Measurements from ENCODE around the gene MB. TPM values are rescaled to one million over a fixed set of nuclear protein-coding genes. Genes with fewer than 3 reads are reported as not detected.

MB gene
- total RNA-seq, 1 experiment from 2014 or later, result 1.5 TPM

DNA sequence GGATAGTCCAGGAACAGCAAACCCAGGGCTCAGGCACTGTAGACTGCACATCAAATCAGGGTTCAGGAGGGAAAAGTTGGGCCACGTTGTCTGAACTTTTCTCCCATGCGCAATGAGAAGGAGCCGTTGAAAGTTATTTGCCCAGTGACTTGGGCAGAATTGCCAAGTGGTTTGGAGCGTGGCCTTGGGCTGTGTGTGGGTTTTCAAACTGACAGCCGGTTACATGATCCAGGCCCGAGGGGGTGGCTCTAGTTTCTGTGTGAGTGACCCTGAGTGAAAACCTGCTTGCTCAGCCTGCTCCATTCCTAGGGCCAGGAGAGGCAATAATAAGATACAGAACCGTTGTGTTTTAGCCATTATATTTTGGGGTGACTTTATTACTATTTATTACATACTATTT is 20.3 kb downstream of the MB start:
- DNase-seq (ENCODE audit: low read depth, low spot score) (no peak), ATAC-seq (no peak)
- Histone ChIP-seq H3K27ac (ENCODE audit: low read depth, low read length) (no peak overlapping the region), H3K9me2 (ENCODE audit: insufficient read depth) (no peaks in the 10 kb centered on the region), H3K4me1 (ENCODE audit: control insufficient read depth in 1 of 2, insufficient read depth in 2 of 2, low read length in 2 of 2) (no peaks in the 10 kb centered on the region), H3K9me3 (ENCODE audit: control insufficient read depth in 1 of 2, insufficient read depth in 1 of 2, low read depth in 1 of 2, low read length in 2 of 2) (no peaks in the 10 kb centered on the region), H3K79me2 (ENCODE audit: insufficient read depth, low read length) (no peaks in the 10 kb centered on the region), H2AFZ (ENCODE audit: low read depth, low read length, poor library complexity, severe bottlenecking) (no peak overlapping the region), H3K4me2 (ENCODE audit: low read length) (no peak overlapping the region), H3K27me3 (ENCODE audit: insufficient read depth, low read length) (no peaks in the 10 kb centered on the region), H3K4me3 (replicated peaks in 1 of 2; ENCODE audit: low read depth in 1 of 2, low read length in 2 of 2) (no peak overlapping the region), H4K20me1 (ENCODE audit: insufficient read depth) (no peaks in the 10 kb centered on the region), H3K9ac (ENCODE audit: low read length) (no peak overlapping the region), H3K36me3 (ENCODE audit: control insufficient read depth in 1 of 2, insufficient read depth in 2 of 2, low read length in 2 of 2) (no peaks in the 10 kb centered on the region)
- POLR2A ChIA-PET, result interaction anchor here (0.7 kb wide), 1 partner anchor 718 kb away, joined by 3 read pairs; no protein-coding TSS in a partner anchor
- RAD21 ChIA-PET (ENCODE audit: low non-redundant PET in 1 of 2, low total read pairs in 2 of 2, uncharacterized antibody in 2 of 2, unreplicated experiment in 2 of 2), result no interaction called here
- intact Hi-C loops (cut with micrococcal nuclease), result no loop called here
- CTCF ChIA-PET, result no interaction called here
- BruUV-seq (replicated peaks), result no TSS peak
- TF ChIP-seq CBX3 (IDR thresholded peaks at IDR 0.05; ENCODE audit: low read depth) (no peak), SP1 (IDR thresholded peaks at IDR 0.05; ENCODE audit: low read depth) (no peak), EZH2 (IDR thresholded peaks at IDR 0.05) (no peak), YY1 (IDR thresholded peaks at IDR 0.05; ENCODE audit: extremely low read depth, insufficient replicate concordance, low read depth, low read length) (no peak), SIN3A (IDR thresholded peaks at IDR 0.05; ENCODE audit: low read depth) (no peak), EGR1 (IDR thresholded peaks at IDR 0.05; ENCODE audit: low read depth) (no peak), ZNF274 (IDR thresholded peaks at IDR 0.05; ENCODE audit: low read depth, low read length) (no peak), POLR2AphosphoS5 (IDR thresholded peaks at IDR 0.05; ENCODE audit: low read depth, low read length) (no peak)
- TF ChIP-seq, protein P1, sequence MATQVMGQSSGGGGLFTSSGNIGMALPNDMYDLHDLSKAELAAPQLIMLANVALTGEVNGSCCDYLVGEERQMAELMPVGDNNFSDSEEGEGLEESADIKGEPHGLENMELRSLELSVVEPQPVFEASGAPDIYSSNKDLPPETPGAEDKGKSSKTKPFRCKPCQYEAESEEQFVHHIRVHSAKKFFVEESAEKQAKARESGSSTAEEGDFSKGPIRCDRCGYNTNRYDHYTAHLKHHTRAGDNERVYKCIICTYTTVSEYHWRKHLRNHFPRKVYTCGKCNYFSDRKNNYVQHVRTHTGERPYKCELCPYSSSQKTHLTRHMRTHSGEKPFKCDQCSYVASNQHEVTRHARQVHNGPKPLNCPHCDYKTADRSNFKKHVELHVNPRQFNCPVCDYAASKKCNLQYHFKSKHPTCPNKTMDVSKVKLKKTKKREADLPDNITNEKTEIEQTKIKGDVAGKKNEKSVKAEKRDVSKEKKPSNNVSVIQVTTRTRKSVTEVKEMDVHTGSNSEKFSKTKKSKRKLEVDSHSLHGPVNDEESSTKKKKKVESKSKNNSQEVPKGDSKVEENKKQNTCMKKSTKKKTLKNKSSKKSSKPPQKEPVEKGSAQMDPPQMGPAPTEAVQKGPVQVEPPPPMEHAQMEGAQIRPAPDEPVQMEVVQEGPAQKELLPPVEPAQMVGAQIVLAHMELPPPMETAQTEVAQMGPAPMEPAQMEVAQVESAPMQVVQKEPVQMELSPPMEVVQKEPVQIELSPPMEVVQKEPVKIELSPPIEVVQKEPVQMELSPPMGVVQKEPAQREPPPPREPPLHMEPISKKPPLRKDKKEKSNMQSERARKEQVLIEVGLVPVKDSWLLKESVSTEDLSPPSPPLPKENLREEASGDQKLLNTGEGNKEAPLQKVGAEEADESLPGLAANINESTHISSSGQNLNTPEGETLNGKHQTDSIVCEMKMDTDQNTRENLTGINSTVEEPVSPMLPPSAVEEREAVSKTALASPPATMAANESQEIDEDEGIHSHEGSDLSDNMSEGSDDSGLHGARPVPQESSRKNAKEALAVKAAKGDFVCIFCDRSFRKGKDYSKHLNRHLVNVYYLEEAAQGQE (IDR thresholded peaks at IDR 0.05; ENCODE audit: low read depth), result no peak
- TF ChIP-seq, protein P2, sequence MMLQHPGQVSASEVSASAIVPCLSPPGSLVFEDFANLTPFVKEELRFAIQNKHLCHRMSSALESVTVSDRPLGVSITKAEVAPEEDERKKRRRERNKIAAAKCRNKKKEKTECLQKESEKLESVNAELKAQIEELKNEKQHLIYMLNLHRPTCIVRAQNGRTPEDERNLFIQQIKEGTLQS (IDR thresholded peaks at IDR 0.05), result no peak
